SK-N-SH (cell line): ENCODE measurements around the gene MYO15B.

Experiments used
- CHD2 ChIP-seq: fragments of 150-350 bp; IDR thresholded peaks from 2 replicates; pipeline ENCODE4 v1.6.1; 2018; ENCODE audit warnings: low read length; ENCODE audit not compliant: partially characterized antibody
- CTCF ChIP-seq: fragments of 200-600 bp; sonication (generic); IDR thresholded peaks from 2 replicates; pipeline ENCODE4 v1.6.1; 2017; ENCODE audit warnings: antibody characterized with exemption, mild to moderate bottlenecking, moderate library complexity
- EP300 ChIP-seq, 2 experiments: IDR thresholded peaks; 2 replicates each; pipeline versions ENCODE4 v1.4.0 to v1.6.1; 2012; ENCODE audit warnings: borderline replicate concordance in 1 of 2, low read depth in 1 of 2, low read length in 1 of 2
- EZH2phosphoT487 ChIP-seq: fragments of 200-600 bp; sonication (generic); IDR thresholded peaks from 2 replicates; pipeline ENCODE4 v1.6.1; 2017; ENCODE audit warnings: low read depth, mixed run types, mild to moderate bottlenecking, antibody characterized with exemption, moderate library complexity, borderline replicate concordance
- GABPA ChIP-seq: IDR thresholded peaks from 2 replicates; pipeline ENCODE4 v1.4.0; 2012; ENCODE audit warnings: low read depth, mild to moderate bottlenecking
- MXI1 ChIP-seq: IDR thresholded peaks from 2 replicates; pipeline ENCODE4 v1.6.1; 2012; ENCODE audit warnings: mild to moderate bottlenecking, low read depth, low read length, improper control_type of control experiment
- POLR2AphosphoS5 ChIP-seq: IDR thresholded peaks from 2 replicates; pipeline ENCODE4 v1.6.1; 2012; ENCODE audit warnings: low read depth, low read length
- REST ChIP-seq: IDR thresholded peaks from 2 replicates; pipeline ENCODE4 v1.6.1; 2012; ENCODE audit warnings: mild to moderate bottlenecking, low read depth, low read length, moderate library complexity
- RFX5 ChIP-seq: IDR thresholded peaks from 2 replicates; pipeline ENCODE4 v1.6.1; 2012; ENCODE audit warnings: mild to moderate bottlenecking, improper control_type of control experiment, low read length
- SMC3 ChIP-seq: IDR thresholded peaks from 2 replicates; pipeline ENCODE4 v1.6.1; 2012; ENCODE audit warnings: low read depth, low read length, improper control_type of control experiment

- no peak for TF ChIP-seq CTCF
- no peak for TF ChIP-seq EZH2phosphoT487
- no peak for TF ChIP-seq RFX5
- no peak for TF ChIP-seq SMC3
- TF ChIP-seq REST = no peak
- no peak for TF ChIP-seq MXI1
- TF ChIP-seq POLR2AphosphoS5 = no peak
- TF ChIP-seq GABPA = no peak
- TF ChIP-seq CHD2 = no peak
- no peak for TF ChIP-seq EP300 (IDR thresholded peaks at IDR 0.05; ENCODE audit: borderline replicate concordance in 1 of 2, low read depth in 1 of 2, low read length in 1 of 2)
Observed at GRCh38 chr17:75557852-75558665, 29.5 kb upstream of the MYO15B start.
